ENCODE results near the gene VWDE.
A peak's percentile ranks its signal among the peaks of the same experiment; 100 is the strongest.
"Not testable (repeated sequence)": the region's sequence is repeated elsewhere in the genome, so short reads cannot be mapped to it uniquely, and the experiment has no call there.

The VWDE gene

GRCh38 chr7:12403287-12404181, at the start of gene VWDE:
TSS of gene VWDE (minus strand) at chr7:12403865. CDS start at chr7:12403716, 149 bp downstream.
- no CpG with 5 or more reads among the region's 54 CpGs for WGBS (ENCODE audit: insufficient coverage, insufficient read length)
- H3K4me1 ChIP-seq (ENCODE audit: control insufficient read depth, insufficient read depth, low read length), result no peaks in the 10 kb centered on the region
- peak within 1 kb of the TSS; percentile 63 for H3K4me3 ChIP-seq (ENCODE audit: low read length)
- H3K36me3 ChIP-seq (ENCODE audit: control insufficient read depth, insufficient read depth, low read length), result no peaks in the 10 kb centered on the region
- no peak for DNase-seq (ENCODE audit: low read depth, low spot score)
- H3K27ac ChIP-seq (ENCODE audit: low read length), result no peak within 1 kb of the TSS
- no peaks in the 10 kb centered on the region; the same call in 1 of the 2 replicates for H3K9me3 ChIP-seq (ENCODE audit: control insufficient read depth, insufficient read depth, low read length)
- H3K27me3 ChIP-seq (ENCODE audit: control insufficient read depth, insufficient read depth, low read length), result no peaks in the 10 kb centered on the region

GRCh38 chr7:12453136-12453535, 49.5 kb upstream of the VWDE start:
- not testable (repeated sequence) for H3K27me3 ChIP-seq (ENCODE audit: control insufficient read depth, insufficient read depth, low read length); H3K4me3 ChIP-seq (ENCODE audit: low read length); H3K9me3 ChIP-seq (ENCODE audit: control insufficient read depth, insufficient read depth, low read length); DNase-seq (ENCODE audit: low read depth, low spot score); H3K27ac ChIP-seq (ENCODE audit: low read length); H3K36me3 ChIP-seq (ENCODE audit: control insufficient read depth, insufficient read depth, low read length); H3K4me1 ChIP-seq (ENCODE audit: control insufficient read depth, insufficient read depth, low read length)
- no CpG with 5 or more reads among the region's 2 CpGs for WGBS (ENCODE audit: insufficient coverage, insufficient read length)

- H3K4me1 ChIP-seq (ENCODE audit: control insufficient read depth, insufficient read depth, low read length), result no peaks in the 10 kb centered on the region
- no peak overlapping the region for H3K4me3 ChIP-seq (ENCODE audit: low read length)
- DNase-seq (ENCODE audit: low read depth, low spot score), result no peak
- no peaks in the 10 kb centered on the region for H3K9me3 ChIP-seq (ENCODE audit: control insufficient read depth, insufficient read depth, low read length)
- no peak overlapping the region for H3K27ac ChIP-seq (ENCODE audit: low read length)
- H3K36me3 ChIP-seq (ENCODE audit: control insufficient read depth, insufficient read depth, low read length), result no peaks in the 10 kb centered on the region
- no peaks in the 10 kb centered on the region for H3K27me3 ChIP-seq (ENCODE audit: control insufficient read depth, insufficient read depth, low read length)
- no CpG with 5 or more reads among the region's 2 CpGs for WGBS (ENCODE audit: insufficient coverage, insufficient read length)
Measured at GRCh38 chr7:12450615-12451014, 47.0 kb upstream of the VWDE start.

- Histone ChIP-seq H3K4me3 (ENCODE audit: low read length) (no peak overlapping the region), H3K4me1 (ENCODE audit: control insufficient read depth, insufficient read depth, low read length) (no peaks in the 10 kb centered on the region), H3K9me3 (ENCODE audit: control insufficient read depth, insufficient read depth, low read length) (no peaks in the 10 kb centered on the region), H3K36me3 (ENCODE audit: control insufficient read depth, insufficient read depth, low read length) (no peaks in the 10 kb centered on the region), H3K27me3 (ENCODE audit: control insufficient read depth, insufficient read depth, low read length) (no peaks in the 10 kb centered on the region), H3K27ac (ENCODE audit: low read length) (no peak overlapping the region)
- no CpG with 5 or more reads among the region's 3 CpGs for WGBS (ENCODE audit: insufficient coverage, insufficient read length)
- DNase-seq (ENCODE audit: low read depth, low spot score), result no peak
Measured at GRCh38 chr7:12444785-12445184, 41.1 kb upstream of the VWDE start.

GRCh38 chr7:12440229-12440628, 36.6 kb upstream of the VWDE start:
- whole genome bisulfite sequencing (ENCODE audit: insufficient coverage, insufficient read length), result no CpG with 5 or more reads among the region's 5 CpGs
- DNase-seq (ENCODE audit: low read depth, low spot score), result no peak
- Histone ChIP-seq H3K9me3 (ENCODE audit: control insufficient read depth, insufficient read depth, low read length) (no peaks in the 10 kb centered on the region), H3K4me1 (ENCODE audit: control insufficient read depth, insufficient read depth, low read length) (no peaks in the 10 kb centered on the region), H3K36me3 (ENCODE audit: control insufficient read depth, insufficient read depth, low read length) (no peaks in the 10 kb centered on the region), H3K27me3 (ENCODE audit: control insufficient read depth, insufficient read depth, low read length) (no peaks in the 10 kb centered on the region), H3K4me3 (ENCODE audit: low read length) (no peak overlapping the region), H3K27ac (ENCODE audit: low read length) (no peak overlapping the region)

GRCh38 chr7:12436896-12437535, 33.4 kb upstream of the VWDE start:
- Histone ChIP-seq H3K4me1 (ENCODE audit: control insufficient read depth, insufficient read depth, low read length) (peaks cover 2% of the 10 kb centered on the region; the same call in 1 of the 2 replicates), H3K4me3 (ENCODE audit: low read length) (no peak overlapping the region), H3K9me3 (ENCODE audit: control insufficient read depth, insufficient read depth, low read length) (no peaks in the 10 kb centered on the region), H3K36me3 (ENCODE audit: control insufficient read depth, insufficient read depth, low read length) (no peaks in the 10 kb centered on the region), H3K27ac (ENCODE audit: low read length) (no peak overlapping the region), H3K27me3 (ENCODE audit: control insufficient read depth, insufficient read depth, low read length) (no peaks in the 10 kb centered on the region)
- no CpG with 5 or more reads among the region's 7 CpGs for WGBS (ENCODE audit: insufficient coverage, insufficient read length)
- DNase-seq (ENCODE audit: low read depth, low spot score), result no peak

GRCh38 chr7:12436126-12436525, 32.5 kb upstream of the VWDE start:
- no peak overlapping the region for H3K27ac ChIP-seq (ENCODE audit: low read length)
- H3K9me3 ChIP-seq (ENCODE audit: control insufficient read depth, insufficient read depth, low read length), result no peaks in the 10 kb centered on the region
- DNase-seq (ENCODE audit: low read depth, low spot score), result no peak
- no peaks in the 10 kb centered on the region for H3K27me3 ChIP-seq (ENCODE audit: control insufficient read depth, insufficient read depth, low read length)
- peaks cover 2% of the 10 kb centered on the region; the same call in 1 of the 2 replicates for H3K4me1 ChIP-seq (ENCODE audit: control insufficient read depth, insufficient read depth, low read length)
- no peak overlapping the region for H3K4me3 ChIP-seq (ENCODE audit: low read length)
- H3K36me3 ChIP-seq (ENCODE audit: control insufficient read depth, insufficient read depth, low read length), result no peaks in the 10 kb centered on the region

- DNase-seq (ENCODE audit: low read depth, low spot score), result no peak
- no peaks in the 10 kb centered on the region for H3K36me3 ChIP-seq (ENCODE audit: control insufficient read depth, insufficient read depth, low read length)
- H3K4me3 ChIP-seq (ENCODE audit: low read length), result no peak overlapping the region
- H3K4me1 ChIP-seq (ENCODE audit: control insufficient read depth, insufficient read depth, low read length), result peaks cover 2% of the 10 kb centered on the region; the same call in 1 of the 2 replicates
- no peak overlapping the region for H3K27ac ChIP-seq (ENCODE audit: low read length)
- no peaks in the 10 kb centered on the region for H3K9me3 ChIP-seq (ENCODE audit: control insufficient read depth, insufficient read depth, low read length)
- no peaks in the 10 kb centered on the region for H3K27me3 ChIP-seq (ENCODE audit: control insufficient read depth, insufficient read depth, low read length)
Measured at GRCh38 chr7:12434012-12434642, 30.5 kb upstream of the VWDE start.

GRCh38 chr7:12431886-12432556, 28.4 kb upstream of the VWDE start:
- no peak for DNase-seq (ENCODE audit: low read depth, low spot score)

GRCh38 chr7:12425311-12425710, 21.6 kb upstream of the VWDE start:
- no CpG with 5 or more reads among the region's 1 CpG for WGBS (ENCODE audit: insufficient coverage, insufficient read length)
- no peaks in the 10 kb centered on the region for H3K9me3 ChIP-seq (ENCODE audit: control insufficient read depth, insufficient read depth, low read length)
- no peak overlapping the region for H3K27ac ChIP-seq (ENCODE audit: low read length)
- peaks cover 7% of the 10 kb centered on the region; the same call in 1 of the 2 replicates for H3K4me1 ChIP-seq (ENCODE audit: control insufficient read depth, insufficient read depth, low read length)
- H3K27me3 ChIP-seq (ENCODE audit: control insufficient read depth, insufficient read depth, low read length), result no peaks in the 10 kb centered on the region
- H3K4me3 ChIP-seq (ENCODE audit: low read length), result no peak overlapping the region
- H3K36me3 ChIP-seq (ENCODE audit: control insufficient read depth, insufficient read depth, low read length), result no peaks in the 10 kb centered on the region
- no peak for DNase-seq (ENCODE audit: low read depth, low spot score)

More at GRCh38 chr7:12431886-12432556, 28.4 kb upstream of the VWDE start:
- Histone ChIP-seq H3K27me3 (ENCODE audit: control insufficient read depth, insufficient read depth, low read length) (no peaks in the 10 kb centered on the region), H3K27ac (ENCODE audit: low read length) (no peak overlapping the region), H3K9me3 (ENCODE audit: control insufficient read depth, insufficient read depth, low read length) (no peaks in the 10 kb centered on the region), H3K4me1 (ENCODE audit: control insufficient read depth, insufficient read depth, low read length) (peaks cover 2% of the 10 kb centered on the region; the same call in 1 of the 2 replicates), H3K36me3 (ENCODE audit: control insufficient read depth, insufficient read depth, low read length) (no peaks in the 10 kb centered on the region), H3K4me3 (ENCODE audit: low read length) (no peak overlapping the region)
- no CpG with 5 or more reads among the region's 11 CpGs for WGBS (ENCODE audit: insufficient coverage, insufficient read length)

Measured in iPS DF 6.9 (cell line).